Osteoblast (primary cell): ENCODE measurements around the gene TMEM229B. TPM values are rescaled to one million over a fixed set of nuclear protein-coding genes. Genes with fewer than 3 reads are reported as not detected.

Experiments used
- DNase-seq: peaks from one replicate; pipeline ENCODE4 v3.0.0; 2011; ENCODE audit warnings: low spot score, mixed read lengths; ENCODE audit not compliant: insufficient read length; ENCODE audit errors: missing footprints
- H2AFZ ChIP-seq: 2 replicates; pipeline ENCODE4 v1.6.0; 2011; ENCODE audit warnings: mild to moderate bottlenecking, low read length
- H3K27ac ChIP-seq: 2 replicates; pipeline ENCODE4 v1.5.1; 2011; ENCODE audit warnings: mild to moderate bottlenecking, low read depth, low read length, moderate library complexity
- H3K27me3 ChIP-seq: 2 replicates; pipeline ENCODE4 v1.6.0; 2012; ENCODE audit warnings: mild to moderate bottlenecking, control low read depth, inconsistent platforms, low read length, moderate library complexity; ENCODE audit not compliant: insufficient read depth
- H3K36me3 ChIP-seq: 2 replicates; pipeline ENCODE4 v1.5.1; 2011; ENCODE audit warnings: mild to moderate bottlenecking, low read length, control low read depth, moderate library complexity; ENCODE audit not compliant: insufficient read depth
- H3K4me1 ChIP-seq: 2 replicates; pipeline ENCODE4 v1.5.1; 2011; ENCODE audit warnings: mild to moderate bottlenecking, low read length, control low read depth, moderate library complexity; ENCODE audit not compliant: insufficient read depth
- H3K4me2 ChIP-seq: 2 replicates; pipeline ENCODE4 v1.6.0; 2011; ENCODE audit warnings: mild to moderate bottlenecking, low read length; ENCODE audit not compliant: insufficient read depth
- H3K4me3 ChIP-seq: fragments of 200-600 bp; sonication (generic); 3 replicates; pipeline ENCODE4 v1.5.1; 2012; ENCODE audit warnings: mild to moderate bottlenecking, low read length, inconsistent platforms; ENCODE audit not compliant: insufficient read depth
- H3K79me2 ChIP-seq: 2 replicates; pipeline ENCODE4 v1.6.0; 2012; ENCODE audit warnings: mild to moderate bottlenecking, low read length, control low read depth, inconsistent platforms; ENCODE audit not compliant: insufficient read depth
- H3K9me3 ChIP-seq: 2 replicates; pipeline ENCODE4 v1.5.1; 2011; ENCODE audit warnings: low read depth, low read length, control low read depth
- H4K20me1 ChIP-seq: 2 replicates; pipeline ENCODE4 v1.6.0; 2012; ENCODE audit warnings: mild to moderate bottlenecking, low read length, control low read depth; ENCODE audit not compliant: insufficient read depth
- total RNA-seq: library from RNA; depleted of rRNA; stranded (reverse); fragments of >200 nt; gene quantifications from 2 replicates; pipeline ENCODE4 v1.2.3, GENCODE V29; 2012
- TF ChIP-seq, protein P1 (sequence below): IDR thresholded peaks from 2 replicates; pipeline ENCODE4 v1.5.1; 2011; ENCODE audit warnings: mild to moderate bottlenecking, low read depth, low read length, moderate library complexity; ENCODE audit errors: extremely low read depth

TMEM229B gene
- total RNA-seq, 1 donor: 5.8 TPM

DNA sequence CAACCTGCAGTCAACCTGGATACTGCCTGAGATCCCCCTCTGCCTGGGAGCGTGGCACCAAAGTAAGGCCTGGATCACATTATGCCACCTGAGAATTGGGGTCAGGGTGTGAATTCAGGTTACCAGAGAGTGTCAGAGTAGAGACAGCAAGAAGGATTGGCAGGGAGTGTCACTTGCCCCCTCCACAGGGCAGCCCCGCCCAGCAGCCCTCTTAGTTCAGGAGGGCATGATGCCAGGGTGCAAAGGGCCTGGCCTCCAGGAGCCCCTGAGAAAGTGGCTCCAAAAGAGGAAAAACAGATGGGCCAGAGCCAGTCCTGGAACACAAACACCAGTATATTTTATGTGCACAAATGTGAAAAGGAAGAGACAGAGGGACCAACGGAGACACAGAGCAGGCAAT lies 18.6 kb downstream of the TMEM229B start:
- Histone ChIP-seq H3K4me3 (no peak overlapping the region), H3K4me2 (no peak overlapping the region), H4K20me1 (no peaks in the 10 kb centered on the region), H3K27me3 (peaks cover 15% of the 10 kb centered on the region), H3K9me3 (no peaks in the 10 kb centered on the region), H2AFZ (no peak overlapping the region), H3K79me2 (no peaks in the 10 kb centered on the region), H3K4me1 (no peaks in the 10 kb centered on the region), H3K36me3 (no peaks in the 10 kb centered on the region), H3K27ac (no peak overlapping the region)
- no peak for DNase-seq
- TF ChIP-seq, protein P1, sequence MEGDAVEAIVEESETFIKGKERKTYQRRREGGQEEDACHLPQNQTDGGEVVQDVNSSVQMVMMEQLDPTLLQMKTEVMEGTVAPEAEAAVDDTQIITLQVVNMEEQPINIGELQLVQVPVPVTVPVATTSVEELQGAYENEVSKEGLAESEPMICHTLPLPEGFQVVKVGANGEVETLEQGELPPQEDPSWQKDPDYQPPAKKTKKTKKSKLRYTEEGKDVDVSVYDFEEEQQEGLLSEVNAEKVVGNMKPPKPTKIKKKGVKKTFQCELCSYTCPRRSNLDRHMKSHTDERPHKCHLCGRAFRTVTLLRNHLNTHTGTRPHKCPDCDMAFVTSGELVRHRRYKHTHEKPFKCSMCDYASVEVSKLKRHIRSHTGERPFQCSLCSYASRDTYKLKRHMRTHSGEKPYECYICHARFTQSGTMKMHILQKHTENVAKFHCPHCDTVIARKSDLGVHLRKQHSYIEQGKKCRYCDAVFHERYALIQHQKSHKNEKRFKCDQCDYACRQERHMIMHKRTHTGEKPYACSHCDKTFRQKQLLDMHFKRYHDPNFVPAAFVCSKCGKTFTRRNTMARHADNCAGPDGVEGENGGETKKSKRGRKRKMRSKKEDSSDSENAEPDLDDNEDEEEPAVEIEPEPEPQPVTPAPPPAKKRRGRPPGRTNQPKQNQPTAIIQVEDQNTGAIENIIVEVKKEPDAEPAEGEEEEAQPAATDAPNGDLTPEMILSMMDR: no peak

DNA sequence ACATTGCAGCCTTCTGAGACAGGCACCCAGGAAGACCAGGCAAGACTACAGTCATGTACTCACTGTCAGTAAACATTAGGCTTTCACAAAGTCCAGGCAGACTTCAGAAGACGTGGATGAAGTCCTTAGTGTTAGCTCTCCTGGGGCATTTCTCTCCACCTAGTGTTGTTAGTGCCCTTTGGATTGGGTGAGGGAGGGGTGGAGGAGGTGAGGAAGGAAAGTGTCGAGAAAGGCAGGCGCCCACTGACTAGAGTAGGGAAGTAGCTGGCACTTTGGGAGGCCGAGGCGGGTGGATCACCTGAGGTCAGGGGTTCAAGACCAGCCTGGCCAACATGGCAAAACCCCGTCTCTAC lies 20.2 kb downstream of the TMEM229B start:
- H3K9me3 ChIP-seq: no peaks in the 10 kb centered on the region
- no peak for DNase-seq
- peaks cover 20% of the 10 kb centered on the region for H3K27me3 ChIP-seq
- no peaks in the 10 kb centered on the region for H4K20me1 ChIP-seq
- no peak overlapping the region for H3K4me3 ChIP-seq
- H3K27ac ChIP-seq: no peak overlapping the region
- TF ChIP-seq, protein P1: no peak
- no peaks in the 10 kb centered on the region for H3K4me1 ChIP-seq
- no peaks in the 10 kb centered on the region for H3K36me3 ChIP-seq
- H3K4me2 ChIP-seq: no peak overlapping the region
- no peak overlapping the region for H2AFZ ChIP-seq
- no peaks in the 10 kb centered on the region for H3K79me2 ChIP-seq

DNA sequence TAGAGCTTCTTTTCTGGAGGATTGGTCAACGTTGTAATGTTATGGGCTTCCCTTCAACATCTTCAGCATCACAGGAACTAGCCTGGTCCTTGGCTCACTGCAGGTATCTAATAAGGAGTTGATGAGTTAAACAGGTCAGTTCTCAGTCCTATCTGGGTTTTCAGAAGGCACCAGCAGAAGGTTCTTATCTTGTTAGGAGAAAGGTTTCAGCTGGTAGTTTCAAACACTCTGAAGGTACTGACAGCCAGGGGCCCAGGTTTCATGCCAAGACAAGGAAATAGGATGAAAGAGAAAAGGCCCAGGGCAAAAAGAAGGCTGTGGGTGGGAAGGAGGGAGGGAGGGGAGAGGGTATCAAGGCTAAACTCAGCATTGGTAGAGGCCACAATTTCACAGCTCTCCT lies 21.4 kb downstream of the TMEM229B start:
- no peak overlapping the region for H3K4me2 ChIP-seq
- H3K79me2 ChIP-seq: no peaks in the 10 kb centered on the region
- H4K20me1 ChIP-seq: no peaks in the 10 kb centered on the region
- H3K9me3 ChIP-seq: no peaks in the 10 kb centered on the region
- H3K27me3 ChIP-seq: peaks cover 28% of the 10 kb centered on the region
- no peak for DNase-seq
- no peak overlapping the region for H3K27ac ChIP-seq
- H2AFZ ChIP-seq: no peak overlapping the region
- TF ChIP-seq, protein P1: no peak
- H3K4me3 ChIP-seq: no peak overlapping the region
- no peaks in the 10 kb centered on the region for H3K4me1 ChIP-seq
- H3K36me3 ChIP-seq: no peaks in the 10 kb centered on the region

- Histone ChIP-seq H3K9me3 (no peaks in the 10 kb centered on the region), H3K79me2 (no peaks in the 10 kb centered on the region), H3K4me1 (no peaks in the 10 kb centered on the region), H3K27me3 (peaks cover 37% of the 10 kb centered on the region), H3K4me3 (no peak overlapping the region), H4K20me1 (no peaks in the 10 kb centered on the region), H3K27ac (no peak overlapping the region), H3K36me3 (no peaks in the 10 kb centered on the region), H3K4me2 (no peak overlapping the region), H2AFZ (no peak overlapping the region)
- DNase-seq: no peak
- TF ChIP-seq, protein P1: no peak
These were observed 23.6 kb downstream of the TMEM229B start for GRCh38 chr14:67464879-67465278.
